OCI-LY3 (cell line): ENCODE results near the gene HOXA1.

ENCODE experiments used
- H2AFZ ChIP-seq: fragments of 200-600, 300-600 bp; shearing (Covaris generic); 2 replicates; pipeline ENCODE4 v1.6.0; 2014; ENCODE audit warnings: antibody characterized with exemption, low read depth, low read length
- H3K27ac ChIP-seq: fragments of 200-600, 300-600 bp; sonication (generic); 2 replicates; pipeline ENCODE4 v1.5.1; 2014; ENCODE audit warnings: mild to moderate bottlenecking, low read length, moderate library complexity, mixed read lengths
- H3K27me3 ChIP-seq: fragments of 200-600, 300-600 bp; sonication (generic); 2 replicates; pipeline ENCODE4 v1.6.1; 2014; ENCODE audit warnings: low read depth, low read length, mixed read lengths
- H3K36me3 ChIP-seq: fragments of 200-600, 300-600 bp; sonication (generic); replicated peaks from 2 replicates; pipeline ENCODE3; 2014; ENCODE audit warnings: low read depth, low read length, mixed read lengths
- H3K4me1 ChIP-seq: fragments of 300-600, 200-600 bp; sonication (generic); 2 replicates; pipeline ENCODE4 v1.6.1; 2014; ENCODE audit warnings: low read length, mixed read lengths
- H3K4me2 ChIP-seq: fragments of 200-600, 300-600 bp; sonication (generic); 2 replicates; pipeline ENCODE4 v1.6.1; 2014; ENCODE audit warnings: low read length, mixed read lengths
- H3K4me3 ChIP-seq: fragments of 300-600, 200-600 bp; sonication (generic); 2 replicates; pipeline ENCODE4 v1.5.1; 2014; ENCODE audit warnings: antibody characterized with exemption, mild to moderate bottlenecking, low read length, moderate library complexity
- H3K79me2 ChIP-seq: fragments of 300-600, 200-600 bp; shearing (Covaris generic); 2 replicates; pipeline ENCODE4 v1.6.1; 2014; ENCODE audit warnings: mild to moderate bottlenecking, low read length, mixed read lengths
- H3K9ac ChIP-seq: fragments of 300-600, 200-600 bp; shearing (Covaris generic); 2 replicates; pipeline ENCODE4 v1.6.0; 2014; ENCODE audit warnings: mild to moderate bottlenecking, low read length, moderate library complexity
- H3K9me3 ChIP-seq: fragments of 200-600, 300-600 bp; shearing (Covaris generic); 2 replicates; pipeline ENCODE4 v1.6.1; 2014; ENCODE audit warnings: low read length, mixed read lengths; ENCODE audit not compliant: insufficient read depth
- H4K20me1 ChIP-seq: fragments of 200-600, 300-600 bp; sonication (generic); 2 replicates; pipeline ENCODE4 v1.6.1; 2016; ENCODE audit warnings: low read length, mixed read lengths; ENCODE audit not compliant: insufficient read depth
- EZH2phosphoT487 ChIP-seq: fragments of 200-600 bp; shearing (Covaris generic); IDR thresholded peaks from 2 replicates; pipeline ENCODE4 v1.6.1; 2018; ENCODE audit warnings: antibody characterized with exemption, mixed run types, low read depth
- TF ChIP-seq, protein P1 (sequence below): fragments of 200-600, 300-600 bp; sonication (generic); IDR thresholded peaks from 2 replicates; pipeline ENCODE4 v1.5.1; 2014; ENCODE audit warnings: antibody characterized with exemption, low read length, low read depth

The HOXA1 gene

DNA sequence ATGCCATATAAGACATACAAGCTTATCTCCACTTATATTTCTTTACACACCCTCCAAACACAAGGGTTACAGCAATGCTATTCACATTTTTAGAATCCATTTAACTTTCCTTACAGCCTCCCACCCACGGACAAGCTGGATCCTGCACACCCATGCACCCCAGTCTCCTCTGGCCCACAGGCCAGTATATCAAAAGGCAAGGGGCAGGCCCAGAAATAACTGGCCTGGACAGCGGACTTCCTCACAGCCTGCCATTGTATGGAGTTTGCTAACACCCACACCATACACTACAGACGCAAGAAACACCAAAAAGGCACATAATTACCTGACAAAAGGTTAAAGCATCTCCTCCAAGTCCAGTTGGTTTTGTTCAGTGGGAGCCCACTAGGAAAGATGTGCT is 22.8 kb upstream of the HOXA1 start:
- H4K20me1 ChIP-seq: no peaks in the 10 kb centered on the region
- no peak overlapping the region for H3K27ac ChIP-seq
- no peak overlapping the region for H3K9ac ChIP-seq
- H2AFZ ChIP-seq: no peak overlapping the region
- no peaks in the 10 kb centered on the region for H3K79me2 ChIP-seq
- no peak overlapping the region for H3K4me3 ChIP-seq
- H3K4me1 ChIP-seq: no peaks in the 10 kb centered on the region
- H3K36me3 ChIP-seq: no peaks in the 10 kb centered on the region
- H3K9me3 ChIP-seq: no peaks in the 10 kb centered on the region
- no peak overlapping the region for H3K4me2 ChIP-seq
- no peaks in the 10 kb centered on the region for H3K27me3 ChIP-seq
- TF ChIP-seq EZH2phosphoT487: no peak
- TF ChIP-seq, protein P1, sequence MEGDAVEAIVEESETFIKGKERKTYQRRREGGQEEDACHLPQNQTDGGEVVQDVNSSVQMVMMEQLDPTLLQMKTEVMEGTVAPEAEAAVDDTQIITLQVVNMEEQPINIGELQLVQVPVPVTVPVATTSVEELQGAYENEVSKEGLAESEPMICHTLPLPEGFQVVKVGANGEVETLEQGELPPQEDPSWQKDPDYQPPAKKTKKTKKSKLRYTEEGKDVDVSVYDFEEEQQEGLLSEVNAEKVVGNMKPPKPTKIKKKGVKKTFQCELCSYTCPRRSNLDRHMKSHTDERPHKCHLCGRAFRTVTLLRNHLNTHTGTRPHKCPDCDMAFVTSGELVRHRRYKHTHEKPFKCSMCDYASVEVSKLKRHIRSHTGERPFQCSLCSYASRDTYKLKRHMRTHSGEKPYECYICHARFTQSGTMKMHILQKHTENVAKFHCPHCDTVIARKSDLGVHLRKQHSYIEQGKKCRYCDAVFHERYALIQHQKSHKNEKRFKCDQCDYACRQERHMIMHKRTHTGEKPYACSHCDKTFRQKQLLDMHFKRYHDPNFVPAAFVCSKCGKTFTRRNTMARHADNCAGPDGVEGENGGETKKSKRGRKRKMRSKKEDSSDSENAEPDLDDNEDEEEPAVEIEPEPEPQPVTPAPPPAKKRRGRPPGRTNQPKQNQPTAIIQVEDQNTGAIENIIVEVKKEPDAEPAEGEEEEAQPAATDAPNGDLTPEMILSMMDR: no peak

- H3K4me1 ChIP-seq: no peaks in the 10 kb centered on the region
- no peaks in the 10 kb centered on the region for H4K20me1 ChIP-seq
- no peak overlapping the region for H3K27ac ChIP-seq
- no peaks in the 10 kb centered on the region for H3K36me3 ChIP-seq
- no peak overlapping the region for H3K4me2 ChIP-seq
- no peaks in the 10 kb centered on the region for H3K79me2 ChIP-seq
- no peak overlapping the region for H3K9ac ChIP-seq
- no peak overlapping the region for H3K4me3 ChIP-seq
- H3K27me3 ChIP-seq: no peaks in the 10 kb centered on the region
- TF ChIP-seq EZH2phosphoT487: no peak
- TF ChIP-seq, protein P1: no peak
- no peaks in the 10 kb centered on the region for H3K9me3 ChIP-seq
- no peak overlapping the region for H2AFZ ChIP-seq
Measured at GRCh38 chr7:27117887-27118491, 22.2 kb upstream of the HOXA1 start.

GRCh38 chr7:27116962-27117886 is 21.4 kb upstream of the HOXA1 start:
- H3K4me2 ChIP-seq: no peak overlapping the region
- no peak overlapping the region for H3K4me3 ChIP-seq
- no peaks in the 10 kb centered on the region for H3K79me2 ChIP-seq

More at GRCh38 chr7:27116962-27117886, 21.4 kb upstream of the HOXA1 start:
- Histone ChIP-seq H3K36me3 (no peaks in the 10 kb centered on the region), H3K9ac (no peak overlapping the region), H2AFZ (no peak overlapping the region), H3K27me3 (no peaks in the 10 kb centered on the region), H3K4me1 (no peaks in the 10 kb centered on the region), H3K9me3 (no peaks in the 10 kb centered on the region), H3K27ac (no peak overlapping the region), H4K20me1 (no peaks in the 10 kb centered on the region)
- TF ChIP-seq, protein P1: no peak
- no peak for TF ChIP-seq EZH2phosphoT487
